ENCODE measurements around the gene SIL1. TPM values are rescaled to one million over a fixed set of nuclear protein-coding genes. Genes with fewer than 3 reads are reported as not detected.

SIL1 gene
- total and polyA plus RNA-seq, 2 of the 8 experiments (the other 6 are each of a cell fraction or from before 2014, with no cell fraction given) = 8.3 to 12.8 TPM

DNA sequence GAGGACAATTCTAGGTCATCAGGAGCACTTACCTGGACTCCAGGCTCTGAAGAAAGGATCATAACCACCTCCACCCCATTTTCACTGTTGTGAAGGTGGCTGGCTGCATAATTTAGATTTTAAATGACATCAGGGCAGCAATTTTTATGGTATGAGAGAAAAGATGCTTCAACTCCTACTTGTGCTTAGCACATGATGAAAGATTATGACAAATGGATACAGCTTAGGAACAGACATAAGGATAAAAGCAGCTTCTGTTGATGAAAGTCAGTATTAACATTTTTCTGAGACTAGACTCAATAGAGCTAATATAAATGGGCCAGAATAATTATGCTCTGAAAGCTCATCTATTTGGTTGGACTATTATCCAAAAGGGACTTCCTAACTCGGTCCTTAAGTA is 72.2 kb downstream of the SIL1 start:
- no peak for DNase-seq (ENCODE audit: low read depth in 1 of 2, low spot score in 2 of 2)
- H3K4me1 ChIP-seq (replicated peaks in 1 of 4; ENCODE audit: control insufficient read depth in 3 of 4, insufficient read depth in 4 of 4, low read length in 3 of 4) = peaks cover 2 to 8% (median 6%) of the 10 kb centered on the region in 4 experiments
- H4K91ac ChIP-seq (replicated peaks; ENCODE audit: insufficient read length, low read length) = no peak overlapping the region
- H3K27ac ChIP-seq (ENCODE audit: low read depth, low read length) = no peak overlapping the region
- no peak overlapping the region for H2BK120ac ChIP-seq (replicated peaks; ENCODE audit: low read depth, low read length)
- ChIA-PET CTCF (ENCODE audit: partially characterized antibody) (interaction anchor here (0.6 to 2.7 kb wide), 8 partner anchors 9 to 484 kb away, joined by 3 to 9 read pairs (median 4); no protein-coding TSS in a partner anchor), POLR2A (ENCODE audit: partially characterized antibody) (no interaction called here)
- H2AK5ac ChIP-seq (ENCODE audit: low read depth, low read length) = no peak overlapping the region
- H3K4me3 ChIP-seq (ENCODE audit: extremely low read depth in 1 of 4, insufficient read depth in 2 of 4, low read depth in 3 of 4, low read length in 4 of 4) = no peak overlapping the region
- H2AFZ ChIP-seq (ENCODE audit: low read length) = no peak overlapping the region
- 74% methylated on average over 1 of the region's 1 CpG; no CpG with 5 or more reads in 1 of the 2 experiments for WGBS, 2 experiments (ENCODE audit: extremely low coverage in 1 of 2, insufficient coverage in 1 of 2, insufficient read length in 1 of 2, insufficient replicate concordance in 2 of 2, low coverage in 1 of 2, low lambda C conversion rate in 2 of 2, missing lambda C conversion rate in 1 of 2)
- H3K36me3 ChIP-seq (ENCODE audit: control insufficient read depth in 2 of 4, insufficient read depth in 4 of 4, low read length in 3 of 4) = no peaks in the 10 kb centered on the region
- no peaks in the 10 kb centered on the region for H3K27me3 ChIP-seq (replicated peaks in 1 of 4; ENCODE audit: control insufficient read depth in 3 of 4, extremely low read depth in 1 of 4, insufficient read depth in 3 of 4, low read length in 3 of 4)
- H4K8ac ChIP-seq (ENCODE audit: extremely low read depth, insufficient read depth, low read length) = no peak overlapping the region
- no peak overlapping the region for H3K9ac ChIP-seq (replicated peaks in 1 of 4; ENCODE audit: extremely low read depth in 1 of 4, low read depth in 3 of 4, low read length in 3 of 4)
- H3K4ac ChIP-seq (replicated peaks; ENCODE audit: insufficient read length, low read depth, low read length) = no peak overlapping the region
- H3K9me3 ChIP-seq (ENCODE audit: insufficient read depth in 2 of 2, low read depth in 1 of 2, low read length in 1 of 2) = no peaks in the 10 kb centered on the region
- H3K79me2 ChIP-seq (ENCODE audit: control insufficient read depth in 1 of 2, insufficient read depth in 2 of 2, low read length in 2 of 2) = no peaks in the 10 kb centered on the region
- no peaks in the 10 kb centered on the region for H3K79me1 ChIP-seq (ENCODE audit: low read depth, low read length)
- H3K14ac ChIP-seq (ENCODE audit: insufficient read length) = no peak overlapping the region
- TF ChIP-seq RBBP5 (IDR thresholded peaks at IDR 0.05; ENCODE audit: borderline replicate concordance, low read depth, low read length) = no peak
- H2BK5ac ChIP-seq (ENCODE audit: low read depth, low read length) = no peak overlapping the region
- H3K23ac ChIP-seq (ENCODE audit: insufficient read length) = no peak overlapping the region
- H3K23me2 ChIP-seq (ENCODE audit: low read depth, low read length) = no peaks in the 10 kb centered on the region
- H4K20me1 ChIP-seq (replicated peaks in 1 of 2; ENCODE audit: control insufficient read depth in 1 of 2, insufficient read depth in 2 of 2, low read length in 2 of 2) = no peaks in the 10 kb centered on the region
- H4K5ac ChIP-seq (ENCODE audit: insufficient read length, low read depth, low read length) = no peak overlapping the region
- no peak overlapping the region for H2BK20ac ChIP-seq (ENCODE audit: low read length)
- H2BK12ac ChIP-seq (ENCODE audit: low read depth, low read length) = no peak overlapping the region
- no peak overlapping the region for H3K56ac ChIP-seq (replicated peaks; ENCODE audit: insufficient read length, low read depth, low read length)
- no peak overlapping the region for H3K18ac ChIP-seq (ENCODE audit: extremely low read depth, low read length)
- H3K4me2 ChIP-seq (ENCODE audit: insufficient read depth in 1 of 2, low read depth in 2 of 2, low read length in 2 of 2) = no peak overlapping the region; a peak in 1 of 4 replicates
- FAIRE-seq = no peak
- no peak overlapping the region for H2BK15ac ChIP-seq (ENCODE audit: low read length)
